ENCODE results near the gene BCAT1. TPM values are rescaled to one million over a fixed set of nuclear protein-coding genes. Genes with fewer than 3 reads are reported as not detected.

BCAT1 gene
- total and polyA plus RNA-seq, 2 of the 8 experiments (the other 6 are each of a cell fraction or from before 2014, with no cell fraction given) = 19.7 to 263 TPM

- Histone ChIP-seq H3K36me3 (ENCODE audit: control insufficient read depth in 2 of 4, insufficient read depth in 4 of 4, low read length in 3 of 4) (peaks cover 0 to 3% (median 0%) of the 10 kb centered on the region in 4 experiments; a peak in 2 of 8 replicates), H3K23ac (ENCODE audit: insufficient read length) (no peak overlapping the region), H3K4me2 (ENCODE audit: insufficient read depth in 1 of 2, low read depth in 2 of 2, low read length in 2 of 2) (no peak overlapping the region), H2AK5ac (ENCODE audit: low read depth, low read length) (no peak overlapping the region), H3K14ac (ENCODE audit: insufficient read length) (no peak overlapping the region), H2BK120ac (replicated peaks; ENCODE audit: low read depth, low read length) (no peak overlapping the region), H2BK20ac (ENCODE audit: low read length) (no peak overlapping the region), H2BK12ac (ENCODE audit: low read depth, low read length) (no peak overlapping the region), H2AFZ (ENCODE audit: low read length) (no peak overlapping the region), H3K27me3 (replicated peaks in 1 of 4; ENCODE audit: control insufficient read depth in 3 of 4, extremely low read depth in 1 of 4, insufficient read depth in 3 of 4, low read length in 3 of 4) (no peaks in the 10 kb centered on the region), H4K20me1 (replicated peaks in 1 of 2; ENCODE audit: control insufficient read depth in 1 of 2, insufficient read depth in 2 of 2, low read length in 2 of 2) (peaks cover 3 to 8% of the 10 kb centered on the region in 2 experiments), H4K5ac (ENCODE audit: insufficient read length, low read depth, low read length) (no peak overlapping the region), H2BK15ac (ENCODE audit: low read length) (no peak overlapping the region), H3K4me3 (ENCODE audit: extremely low read depth in 1 of 4, insufficient read depth in 2 of 4, low read depth in 3 of 4, low read length in 4 of 4) (no peak overlapping the region), H3K4me1 (replicated peaks in 1 of 4; ENCODE audit: control insufficient read depth in 3 of 4, insufficient read depth in 4 of 4, low read length in 3 of 4) (peaks cover 0 to 18% (median 15%) of the 10 kb centered on the region in 4 experiments; a peak in 4 of 7 replicates), H3K79me2 (ENCODE audit: control insufficient read depth in 1 of 2, insufficient read depth in 2 of 2, low read length in 2 of 2) (peaks cover 0 to 65% of the 10 kb centered on the region in 2 experiments; a peak in 2 of 4 replicates), H3K79me1 (ENCODE audit: low read depth, low read length) (peaks cover 2% of the 10 kb centered on the region; the same call in 1 of the 2 replicates), H4K91ac (replicated peaks; ENCODE audit: insufficient read length, low read length) (no peak overlapping the region), H3K18ac (ENCODE audit: extremely low read depth, low read length) (no peak overlapping the region), H3K27ac (ENCODE audit: low read depth, low read length) (no peak overlapping the region), H3K23me2 (ENCODE audit: low read depth, low read length) (peaks cover 19% of the 10 kb centered on the region), H3K56ac (replicated peaks; ENCODE audit: insufficient read length, low read depth, low read length) (no peak overlapping the region), H2BK5ac (ENCODE audit: low read depth, low read length) (no peak overlapping the region), H3K9me3 (ENCODE audit: insufficient read depth in 2 of 2, low read depth in 1 of 2, low read length in 1 of 2) (no peaks in the 10 kb centered on the region), H4K8ac (ENCODE audit: extremely low read depth, insufficient read depth, low read length) (no peak overlapping the region), H3K4ac (replicated peaks; ENCODE audit: insufficient read length, low read depth, low read length) (no peak overlapping the region), H3K9ac (replicated peaks in 1 of 4; ENCODE audit: extremely low read depth in 1 of 4, low read depth in 3 of 4, low read length in 3 of 4) (no peak overlapping the region)
- FAIRE-seq (no peak), DNase-seq (ENCODE audit: low read depth in 1 of 2, low spot score in 2 of 2) (no peak)
- 47% methylated on average over 2 of the region's 2 CpGs; no CpG with 5 or more reads in 1 of the 2 experiments for WGBS, 2 experiments (ENCODE audit: extremely low coverage in 1 of 2, insufficient coverage in 1 of 2, insufficient read length in 1 of 2, insufficient replicate concordance in 2 of 2, low coverage in 1 of 2, low lambda C conversion rate in 2 of 2, missing lambda C conversion rate in 1 of 2)
- TF ChIP-seq RNF2 (IDR thresholded peaks at IDR 0.05; ENCODE audit: borderline replicate concordance, low read depth, low read length, missing control alignments, poor library complexity, severe bottlenecking) (no peak), HDAC6 (IDR thresholded peaks at IDR 0.05; ENCODE audit: low read depth, low read length) (no peak), KDM5A (IDR thresholded peaks at IDR 0.05; ENCODE audit: low read length) (no peak), TAF7 (optimal IDR thresholded peaks at IDR 0.05; ENCODE audit: borderline replicate concordance, low read depth, low read length) (no peak), SP4 (IDR thresholded peaks at IDR 0.05; ENCODE audit: low read length) (no peak), SRF (IDR thresholded peaks at IDR 0.05; ENCODE audit: low read depth, low read length) (no peak), POLR2A (IDR thresholded peaks at IDR 0.05; ENCODE audit: control extremely low read depth in 1 of 2, low read depth in 2 of 2, low read length in 2 of 2) (no peak), ASH2L (IDR thresholded peaks at IDR 0.05; ENCODE audit: low read length) (no peak), POLR2AphosphoS5 (IDR thresholded peaks at IDR 0.05; ENCODE audit: low read depth, low read length) (no peak), ATF2 (IDR thresholded peaks at IDR 0.05; ENCODE audit: low read length) (no peak)
- ChIA-PET CTCF (ENCODE audit: partially characterized antibody) (no interaction called here), POLR2A (ENCODE audit: partially characterized antibody) (interaction anchor here (0.8 to 9.5 kb wide), 5 partner anchors 11 to 65 kb away, joined by 3 to 125 read pairs (median 6); partner anchors contain the start of gene BCAT1)
These were observed 43.5 kb downstream of the BCAT1 start for GRCh38 chr12:24905431-24905830.

Data from H1 (cell line).